Uterus (tissue), 2 donors: ENCODE measurements around the gene TSEN54.

Source experiments
- CTCF ChIP-seq, 4 experiments: fragments of 200-600 bp in 2 of 4; fragments of 450-650 bp in 2 of 4; sonication (generic) in 2 of 4; IDR thresholded peaks; one replicate each; pipeline ENCODE4 v1.5.1; 2016 to 2019; ENCODE audit warnings: antibody characterized with exemption in 4 of 4, mild to moderate bottlenecking in 2 of 4, moderate library complexity in 1 of 4
- POLR2A ChIP-seq, 2 donors: fragments of 450-650 bp; IDR thresholded peaks; one replicate each; pipeline ENCODE4 v1.6.1; 2016; ENCODE audit warnings: antibody characterized with exemption in 2 of 2, mild to moderate bottlenecking in 1 of 2, moderate library complexity in 1 of 2

GRCh38 chr17:75544250-75544649, 27.9 kb downstream of the TSEN54 start:
- TF ChIP-seq CTCF (IDR thresholded peaks at IDR 0.05) (no peak), POLR2A (IDR thresholded peaks at IDR 0.05) (no peak)
